ENCODE measurements around the gene PDE4D. TPM values are rescaled to one million over a fixed set of nuclear protein-coding genes. Genes with fewer than 3 reads are reported as not detected.

Gene PDE4D
- total RNA-seq, 1 experiment from 2014 or later: 2.4 TPM

DNA sequence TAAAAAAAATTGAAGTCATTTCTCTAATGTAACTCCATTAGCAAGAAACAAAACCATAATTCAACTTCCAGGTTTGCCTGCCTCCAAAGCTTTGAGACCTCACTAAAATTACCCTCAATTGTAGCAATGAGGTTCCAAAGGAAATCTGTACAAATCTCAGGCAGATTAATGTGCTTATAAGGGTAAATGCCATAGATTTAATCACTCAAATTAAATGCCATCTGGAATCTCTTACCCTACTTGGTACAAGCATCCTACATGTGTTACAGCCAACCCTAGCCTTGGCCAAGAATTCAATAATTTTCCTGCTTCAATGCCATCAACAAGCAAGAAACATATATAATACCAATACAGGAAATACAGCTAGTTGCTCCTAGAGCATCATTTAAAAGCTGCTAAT, 857.8 kb downstream of the PDE4D start:
- H3K4me3 ChIP-seq (ENCODE audit: low read depth in 2 of 2, low read length in 2 of 2): no peak overlapping the region
- BruUV-seq (replicated peaks): no TSS peak
- no peaks in the 10 kb centered on the region for H3K9me3 ChIP-seq (ENCODE audit: control insufficient read depth, insufficient read depth, low read depth, low read length)
- H3K27ac ChIP-seq (ENCODE audit: low read length): no peak overlapping the region
- no peaks in the 10 kb centered on the region; the same call in 1 of the 2 replicates for H3K4me1 ChIP-seq (ENCODE audit: control insufficient read depth, insufficient read depth, low read length)
- POLR2A ChIA-PET: no interaction called here
- in situ Hi-C loops (cut with HindIII; ENCODE audit: low pct_unique_long_range_greater_than_20kb, low sequenced_read_pairs) (no loop called here), intact Hi-C loops (cut with micrococcal nuclease; ENCODE audit: unreplicated experiment) (loop anchor here (10.0 kb wide), 1 partner anchor 139 kb away; no protein-coding TSS in a partner anchor)
- no peaks in the 10 kb centered on the region for H3K36me3 ChIP-seq (ENCODE audit: control insufficient read depth, insufficient read depth, low read length)
- peaks cover 19% of the 10 kb centered on the region for H3K27me3 ChIP-seq (ENCODE audit: control insufficient read depth, insufficient read depth, low read length)
- DNase-seq (ENCODE audit: low read depth, low spot score) (no peak), ATAC-seq (no peak)
- TF ChIP-seq SIN3A (IDR thresholded peaks at IDR 0.05; ENCODE audit: borderline replicate concordance, insufficient read depth, low read depth, low read length) (no peak), TCF7L2 (IDR thresholded peaks at IDR 0.05; ENCODE audit: low read depth, low read length) (no peak), POLR2AphosphoS5 (IDR thresholded peaks at IDR 0.05; ENCODE audit: low read depth, low read length) (no peak)
- TF ChIP-seq, protein P1, sequence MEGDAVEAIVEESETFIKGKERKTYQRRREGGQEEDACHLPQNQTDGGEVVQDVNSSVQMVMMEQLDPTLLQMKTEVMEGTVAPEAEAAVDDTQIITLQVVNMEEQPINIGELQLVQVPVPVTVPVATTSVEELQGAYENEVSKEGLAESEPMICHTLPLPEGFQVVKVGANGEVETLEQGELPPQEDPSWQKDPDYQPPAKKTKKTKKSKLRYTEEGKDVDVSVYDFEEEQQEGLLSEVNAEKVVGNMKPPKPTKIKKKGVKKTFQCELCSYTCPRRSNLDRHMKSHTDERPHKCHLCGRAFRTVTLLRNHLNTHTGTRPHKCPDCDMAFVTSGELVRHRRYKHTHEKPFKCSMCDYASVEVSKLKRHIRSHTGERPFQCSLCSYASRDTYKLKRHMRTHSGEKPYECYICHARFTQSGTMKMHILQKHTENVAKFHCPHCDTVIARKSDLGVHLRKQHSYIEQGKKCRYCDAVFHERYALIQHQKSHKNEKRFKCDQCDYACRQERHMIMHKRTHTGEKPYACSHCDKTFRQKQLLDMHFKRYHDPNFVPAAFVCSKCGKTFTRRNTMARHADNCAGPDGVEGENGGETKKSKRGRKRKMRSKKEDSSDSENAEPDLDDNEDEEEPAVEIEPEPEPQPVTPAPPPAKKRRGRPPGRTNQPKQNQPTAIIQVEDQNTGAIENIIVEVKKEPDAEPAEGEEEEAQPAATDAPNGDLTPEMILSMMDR (IDR thresholded peaks at IDR 0.05): no peak
- TF ChIP-seq, protein P2, sequence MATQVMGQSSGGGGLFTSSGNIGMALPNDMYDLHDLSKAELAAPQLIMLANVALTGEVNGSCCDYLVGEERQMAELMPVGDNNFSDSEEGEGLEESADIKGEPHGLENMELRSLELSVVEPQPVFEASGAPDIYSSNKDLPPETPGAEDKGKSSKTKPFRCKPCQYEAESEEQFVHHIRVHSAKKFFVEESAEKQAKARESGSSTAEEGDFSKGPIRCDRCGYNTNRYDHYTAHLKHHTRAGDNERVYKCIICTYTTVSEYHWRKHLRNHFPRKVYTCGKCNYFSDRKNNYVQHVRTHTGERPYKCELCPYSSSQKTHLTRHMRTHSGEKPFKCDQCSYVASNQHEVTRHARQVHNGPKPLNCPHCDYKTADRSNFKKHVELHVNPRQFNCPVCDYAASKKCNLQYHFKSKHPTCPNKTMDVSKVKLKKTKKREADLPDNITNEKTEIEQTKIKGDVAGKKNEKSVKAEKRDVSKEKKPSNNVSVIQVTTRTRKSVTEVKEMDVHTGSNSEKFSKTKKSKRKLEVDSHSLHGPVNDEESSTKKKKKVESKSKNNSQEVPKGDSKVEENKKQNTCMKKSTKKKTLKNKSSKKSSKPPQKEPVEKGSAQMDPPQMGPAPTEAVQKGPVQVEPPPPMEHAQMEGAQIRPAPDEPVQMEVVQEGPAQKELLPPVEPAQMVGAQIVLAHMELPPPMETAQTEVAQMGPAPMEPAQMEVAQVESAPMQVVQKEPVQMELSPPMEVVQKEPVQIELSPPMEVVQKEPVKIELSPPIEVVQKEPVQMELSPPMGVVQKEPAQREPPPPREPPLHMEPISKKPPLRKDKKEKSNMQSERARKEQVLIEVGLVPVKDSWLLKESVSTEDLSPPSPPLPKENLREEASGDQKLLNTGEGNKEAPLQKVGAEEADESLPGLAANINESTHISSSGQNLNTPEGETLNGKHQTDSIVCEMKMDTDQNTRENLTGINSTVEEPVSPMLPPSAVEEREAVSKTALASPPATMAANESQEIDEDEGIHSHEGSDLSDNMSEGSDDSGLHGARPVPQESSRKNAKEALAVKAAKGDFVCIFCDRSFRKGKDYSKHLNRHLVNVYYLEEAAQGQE (IDR thresholded peaks at IDR 0.05; ENCODE audit: insufficient read depth in 1 of 2, low read depth in 2 of 2, low read length in 1 of 2): no peak
- CTCF ChIA-PET: interaction anchor here (0.5 kb wide), 1 partner anchor 453 kb away, joined by 5 read pairs; no protein-coding TSS in a partner anchor

DNA sequence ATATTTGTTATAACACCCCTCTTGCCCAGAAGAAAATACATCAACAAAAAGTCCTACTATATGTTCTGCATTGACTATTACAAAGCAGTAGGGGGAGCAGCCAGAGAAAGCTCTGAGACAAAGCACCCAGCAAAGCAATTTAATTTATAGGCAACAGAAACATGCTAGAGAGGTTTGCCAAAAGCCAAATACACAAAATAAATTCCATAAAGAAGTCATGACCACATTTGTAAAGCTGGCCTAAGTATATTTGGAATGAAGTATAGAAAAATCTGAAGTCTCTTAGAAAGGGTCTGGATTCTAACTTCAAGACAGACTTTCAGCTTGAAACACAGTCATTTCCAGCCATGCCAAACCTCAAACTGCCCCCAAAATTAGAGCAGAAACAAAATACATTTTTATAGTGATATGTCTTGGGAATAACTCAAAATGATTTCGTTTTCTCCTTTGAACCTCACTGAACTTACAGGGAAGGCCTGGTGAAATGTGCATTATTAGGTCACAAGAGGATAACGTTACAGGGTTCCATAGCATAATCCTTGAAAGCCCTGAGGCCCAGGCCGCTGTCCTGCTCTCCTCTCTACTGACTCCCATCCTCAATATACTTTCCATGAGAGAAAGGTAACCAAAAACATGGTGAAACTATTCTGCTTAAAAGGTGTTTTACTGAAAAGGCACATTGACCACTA, 858.9 kb downstream of the PDE4D start:
- TF ChIP-seq, protein P1 (IDR thresholded peaks at IDR 0.05): peak; percentile 65; the same call in 1 of the 2 replicates
- TF ChIP-seq POLR2AphosphoS5 (IDR thresholded peaks at IDR 0.05; ENCODE audit: low read depth, low read length): no peak
- no peak for TF ChIP-seq TCF7L2 (IDR thresholded peaks at IDR 0.05; ENCODE audit: low read depth, low read length)
- TF ChIP-seq, protein P2 (IDR thresholded peaks at IDR 0.05; ENCODE audit: insufficient read depth in 1 of 2, low read depth in 2 of 2, low read length in 1 of 2): no peak
- no peak for TF ChIP-seq SIN3A (IDR thresholded peaks at IDR 0.05; ENCODE audit: borderline replicate concordance, insufficient read depth, low read depth, low read length)
- intact Hi-C loops (cut with micrococcal nuclease; ENCODE audit: unreplicated experiment): loop anchor here (10.0 kb wide), 1 partner anchor 140 kb away; no protein-coding TSS in a partner anchor
- H3K27me3 ChIP-seq (ENCODE audit: control insufficient read depth, insufficient read depth, low read length): peaks cover 11% of the 10 kb centered on the region
- no peak overlapping the region for H3K27ac ChIP-seq (ENCODE audit: low read length)
- peak; percentile 71; the same call in 1 of the 2 replicates for ATAC-seq
- no peaks in the 10 kb centered on the region for H3K36me3 ChIP-seq (ENCODE audit: control insufficient read depth, insufficient read depth, low read length)
- in situ Hi-C loops (cut with HindIII; ENCODE audit: low pct_unique_long_range_greater_than_20kb, low sequenced_read_pairs): no loop called here
- POLR2A ChIA-PET: no interaction called here
- no peak for DNase-seq (ENCODE audit: low read depth, low spot score)
- no TSS peak for BruUV-seq (replicated peaks)
- no peak overlapping the region for H3K4me3 ChIP-seq (ENCODE audit: low read depth in 2 of 2, low read length in 2 of 2)
- CTCF ChIA-PET: interaction anchor here (0.6 kb wide), 1 partner anchor 22 kb away, joined by 12 read pairs; no protein-coding TSS in a partner anchor
- no peaks in the 10 kb centered on the region; the same call in 1 of the 2 replicates for H3K4me1 ChIP-seq (ENCODE audit: control insufficient read depth, insufficient read depth, low read length)
- no peaks in the 10 kb centered on the region for H3K9me3 ChIP-seq (ENCODE audit: control insufficient read depth, insufficient read depth, low read depth, low read length)
